SK-N-SH (cell line): ENCODE results near the gene DHODH.

Experiments
- EP300 ChIP-seq, 2 experiments: IDR thresholded peaks; 2 replicates each; pipeline versions ENCODE4 v1.4.0 to v1.6.1; 2012; ENCODE audit warnings: borderline replicate concordance in 1 of 2, low read depth in 1 of 2, low read length in 1 of 2
- GABPA ChIP-seq: IDR thresholded peaks from 2 replicates; pipeline ENCODE4 v1.4.0; 2012; ENCODE audit warnings: low read depth, mild to moderate bottlenecking
- MXI1 ChIP-seq: IDR thresholded peaks from 2 replicates; pipeline ENCODE4 v1.6.1; 2012; ENCODE audit warnings: mild to moderate bottlenecking, low read depth, low read length, improper control_type of control experiment
- POLR2AphosphoS5 ChIP-seq: IDR thresholded peaks from 2 replicates; pipeline ENCODE4 v1.6.1; 2012; ENCODE audit warnings: low read depth, low read length
- RAD21 ChIP-seq: IDR thresholded peaks from 2 replicates; pipeline ENCODE4 v1.6.1; 2012; ENCODE audit warnings: mild to moderate bottlenecking, low read length
- RCOR1 ChIP-seq: fragments of 150-350 bp; IDR thresholded peaks from 2 replicates; pipeline ENCODE4 v1.6.1; 2017; ENCODE audit warnings: antibody characterized with exemption, low read length
- RFX5 ChIP-seq: IDR thresholded peaks from 2 replicates; pipeline ENCODE4 v1.6.1; 2012; ENCODE audit warnings: mild to moderate bottlenecking, improper control_type of control experiment, low read length
- SIN3A ChIP-seq: IDR thresholded peaks from 2 replicates; pipeline ENCODE4 v1.6.1; 2012; ENCODE audit warnings: low read depth, mild to moderate bottlenecking, low read length, moderate library complexity, borderline replicate concordance
- TCF12 ChIP-seq: IDR thresholded peaks from 2 replicates; pipeline ENCODE4 v1.4.0; 2012
- TF ChIP-seq, protein P1 (sequence below): fragments of 150-350 bp; IDR thresholded peaks from 2 replicates; pipeline ENCODE4 v1.6.1; 2016; ENCODE audit warnings: mild to moderate bottlenecking, low read depth, low read length
- TF ChIP-seq, protein P2 (sequence below): fragments of 200-600 bp; sonication (generic); IDR thresholded peaks from 2 replicates; pipeline ENCODE4 v1.6.1; 2017; ENCODE audit warnings: antibody characterized with exemption, mild to moderate bottlenecking, moderate library complexity
- TF ChIP-seq, protein P3 (sequence below): IDR thresholded peaks from 2 replicates; pipeline ENCODE4 v1.4.0; 2012; ENCODE audit warnings: low read depth
- TF ChIP-seq, protein P4 (sequence below): IDR thresholded peaks from 2 replicates; pipeline ENCODE4 v1.6.1; 2012; ENCODE audit warnings: mild to moderate bottlenecking, low read depth, low read length, moderate library complexity

GRCh38 chr16:71963125-71963875 lies 45.2 kb upstream of the DHODH start:
- TF ChIP-seq, protein P1, sequence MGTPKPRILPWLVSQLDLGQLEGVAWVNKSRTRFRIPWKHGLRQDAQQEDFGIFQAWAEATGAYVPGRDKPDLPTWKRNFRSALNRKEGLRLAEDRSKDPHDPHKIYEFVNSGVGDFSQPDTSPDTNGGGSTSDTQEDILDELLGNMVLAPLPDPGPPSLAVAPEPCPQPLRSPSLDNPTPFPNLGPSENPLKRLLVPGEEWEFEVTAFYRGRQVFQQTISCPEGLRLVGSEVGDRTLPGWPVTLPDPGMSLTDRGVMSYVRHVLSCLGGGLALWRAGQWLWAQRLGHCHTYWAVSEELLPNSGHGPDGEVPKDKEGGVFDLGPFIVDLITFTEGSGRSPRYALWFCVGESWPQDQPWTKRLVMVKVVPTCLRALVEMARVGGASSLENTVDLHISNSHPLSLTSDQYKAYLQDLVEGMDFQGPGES: no peak
- TF ChIP-seq RAD21 (no peak), POLR2AphosphoS5 (no peak), SIN3A (no peak), RCOR1 (no peak), MXI1 (no peak), GABPA (no peak), EP300 (IDR thresholded peaks at IDR 0.05; ENCODE audit: borderline replicate concordance in 1 of 2, low read depth in 1 of 2, low read length in 1 of 2) (no peak), TCF12 (no peak), RFX5 (no peak)
- TF ChIP-seq, protein P2, sequence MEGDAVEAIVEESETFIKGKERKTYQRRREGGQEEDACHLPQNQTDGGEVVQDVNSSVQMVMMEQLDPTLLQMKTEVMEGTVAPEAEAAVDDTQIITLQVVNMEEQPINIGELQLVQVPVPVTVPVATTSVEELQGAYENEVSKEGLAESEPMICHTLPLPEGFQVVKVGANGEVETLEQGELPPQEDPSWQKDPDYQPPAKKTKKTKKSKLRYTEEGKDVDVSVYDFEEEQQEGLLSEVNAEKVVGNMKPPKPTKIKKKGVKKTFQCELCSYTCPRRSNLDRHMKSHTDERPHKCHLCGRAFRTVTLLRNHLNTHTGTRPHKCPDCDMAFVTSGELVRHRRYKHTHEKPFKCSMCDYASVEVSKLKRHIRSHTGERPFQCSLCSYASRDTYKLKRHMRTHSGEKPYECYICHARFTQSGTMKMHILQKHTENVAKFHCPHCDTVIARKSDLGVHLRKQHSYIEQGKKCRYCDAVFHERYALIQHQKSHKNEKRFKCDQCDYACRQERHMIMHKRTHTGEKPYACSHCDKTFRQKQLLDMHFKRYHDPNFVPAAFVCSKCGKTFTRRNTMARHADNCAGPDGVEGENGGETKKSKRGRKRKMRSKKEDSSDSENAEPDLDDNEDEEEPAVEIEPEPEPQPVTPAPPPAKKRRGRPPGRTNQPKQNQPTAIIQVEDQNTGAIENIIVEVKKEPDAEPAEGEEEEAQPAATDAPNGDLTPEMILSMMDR: no peak
- TF ChIP-seq, protein P3, sequence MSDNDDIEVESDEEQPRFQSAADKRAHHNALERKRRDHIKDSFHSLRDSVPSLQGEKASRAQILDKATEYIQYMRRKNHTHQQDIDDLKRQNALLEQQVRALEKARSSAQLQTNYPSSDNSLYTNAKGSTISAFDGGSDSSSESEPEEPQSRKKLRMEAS: no peak
- TF ChIP-seq, protein P4, sequence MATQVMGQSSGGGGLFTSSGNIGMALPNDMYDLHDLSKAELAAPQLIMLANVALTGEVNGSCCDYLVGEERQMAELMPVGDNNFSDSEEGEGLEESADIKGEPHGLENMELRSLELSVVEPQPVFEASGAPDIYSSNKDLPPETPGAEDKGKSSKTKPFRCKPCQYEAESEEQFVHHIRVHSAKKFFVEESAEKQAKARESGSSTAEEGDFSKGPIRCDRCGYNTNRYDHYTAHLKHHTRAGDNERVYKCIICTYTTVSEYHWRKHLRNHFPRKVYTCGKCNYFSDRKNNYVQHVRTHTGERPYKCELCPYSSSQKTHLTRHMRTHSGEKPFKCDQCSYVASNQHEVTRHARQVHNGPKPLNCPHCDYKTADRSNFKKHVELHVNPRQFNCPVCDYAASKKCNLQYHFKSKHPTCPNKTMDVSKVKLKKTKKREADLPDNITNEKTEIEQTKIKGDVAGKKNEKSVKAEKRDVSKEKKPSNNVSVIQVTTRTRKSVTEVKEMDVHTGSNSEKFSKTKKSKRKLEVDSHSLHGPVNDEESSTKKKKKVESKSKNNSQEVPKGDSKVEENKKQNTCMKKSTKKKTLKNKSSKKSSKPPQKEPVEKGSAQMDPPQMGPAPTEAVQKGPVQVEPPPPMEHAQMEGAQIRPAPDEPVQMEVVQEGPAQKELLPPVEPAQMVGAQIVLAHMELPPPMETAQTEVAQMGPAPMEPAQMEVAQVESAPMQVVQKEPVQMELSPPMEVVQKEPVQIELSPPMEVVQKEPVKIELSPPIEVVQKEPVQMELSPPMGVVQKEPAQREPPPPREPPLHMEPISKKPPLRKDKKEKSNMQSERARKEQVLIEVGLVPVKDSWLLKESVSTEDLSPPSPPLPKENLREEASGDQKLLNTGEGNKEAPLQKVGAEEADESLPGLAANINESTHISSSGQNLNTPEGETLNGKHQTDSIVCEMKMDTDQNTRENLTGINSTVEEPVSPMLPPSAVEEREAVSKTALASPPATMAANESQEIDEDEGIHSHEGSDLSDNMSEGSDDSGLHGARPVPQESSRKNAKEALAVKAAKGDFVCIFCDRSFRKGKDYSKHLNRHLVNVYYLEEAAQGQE: no peak
